T47D (cell line): Measurements from ENCODE around the gene SP3.

ENCODE experiments used
- DNase-seq, 2 experiments: peaks; one replicate each; pipeline versions ENCODE4 v3.0.0 to v3.0.0-alpha.2; 2011 to 2012; ENCODE audit warnings: low read depth in 1 of 2, low spot score in 1 of 2
- JUND ChIP-seq: IDR thresholded peaks from 2 replicates; pipeline ENCODE4 v1.6.1; 2012; ENCODE audit warnings: low read depth
- in situ Hi-C: cut with HindIII; loops from 2 replicates; pipeline ENCODE4 v1.10.0; 2016; ENCODE audit warnings: low sequenced_read_pairs, low pct_unique_long_range_greater_than_20kb

The SP3 gene

DNA sequence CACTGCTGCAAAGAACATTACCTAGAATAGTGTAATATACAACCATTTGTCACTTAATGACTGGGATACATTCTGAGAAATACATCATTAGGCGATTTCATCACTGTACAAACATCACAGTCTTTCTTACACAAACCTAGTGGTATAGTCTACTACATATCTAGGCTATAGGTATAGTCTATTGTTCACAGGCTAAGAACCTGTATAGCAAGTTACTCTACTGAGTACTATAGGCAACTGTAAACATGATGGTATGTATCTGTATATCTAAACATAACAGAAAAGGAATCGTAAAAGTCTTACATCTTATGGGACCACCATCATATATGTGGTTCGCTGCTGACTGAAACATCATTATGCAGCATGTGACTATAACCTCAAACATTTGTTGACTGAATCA, 21.4 kb downstream of the SP3 start:
- in situ Hi-C loops: no loop called here
- no peak for TF ChIP-seq JUND
- DNase-seq: peak in 1 of 2 experiments; percentile 73

DNA sequence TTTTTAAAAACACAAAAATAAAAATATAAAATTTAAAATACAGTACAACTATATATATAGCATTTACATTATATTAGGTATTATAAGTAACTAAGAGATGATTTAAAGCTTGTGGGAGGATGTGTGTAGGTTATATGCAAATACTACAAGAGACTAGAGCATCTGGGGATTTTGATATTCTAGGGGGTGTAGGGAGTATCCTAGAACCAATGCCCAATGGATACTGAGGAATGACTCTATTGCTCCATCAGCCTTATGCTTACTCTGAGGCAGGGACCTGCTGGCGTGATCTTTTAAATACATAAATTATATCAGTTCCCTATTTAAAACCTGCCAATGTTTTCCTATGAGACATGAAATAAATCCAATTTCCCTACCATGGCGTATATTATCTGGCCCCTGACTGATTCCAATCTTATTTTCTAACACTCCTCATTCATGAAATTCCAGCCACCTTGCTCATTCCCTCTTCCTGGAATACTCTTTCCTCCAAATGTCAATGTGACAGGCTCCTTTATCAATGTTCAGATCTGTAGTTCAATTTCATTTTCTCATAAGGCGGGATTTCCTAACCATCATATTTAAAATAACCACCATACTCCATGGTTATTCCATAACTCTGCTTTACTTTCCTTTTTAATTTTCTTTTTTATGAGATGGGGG, 22.2 kb downstream of the SP3 start:
- no peak for TF ChIP-seq JUND
- DNase-seq: no peak
- in situ Hi-C loops: no loop called here

DNA sequence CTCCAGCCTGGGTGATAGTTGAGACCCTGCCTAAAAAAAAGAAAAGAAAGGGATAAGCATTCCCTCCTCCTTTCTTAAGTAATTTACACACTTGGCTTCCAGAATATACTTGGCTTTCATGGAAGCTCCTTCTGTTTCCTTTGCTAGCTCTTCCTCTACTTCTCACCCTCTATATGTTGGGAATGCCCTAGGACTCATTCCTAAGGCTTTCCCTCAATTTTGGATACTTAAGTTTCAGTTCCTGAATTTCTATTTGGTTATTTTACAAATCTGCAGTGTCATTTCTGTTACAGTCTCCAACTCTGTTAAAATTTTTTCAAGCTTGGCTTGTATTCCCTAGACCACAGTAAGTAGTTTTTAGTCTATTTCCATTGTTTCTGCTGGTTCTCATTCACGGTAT, 23.6 kb downstream of the SP3 start:
- in situ Hi-C loops: no loop called here
- no peak for TF ChIP-seq JUND
- DNase-seq: no peak

DNA sequence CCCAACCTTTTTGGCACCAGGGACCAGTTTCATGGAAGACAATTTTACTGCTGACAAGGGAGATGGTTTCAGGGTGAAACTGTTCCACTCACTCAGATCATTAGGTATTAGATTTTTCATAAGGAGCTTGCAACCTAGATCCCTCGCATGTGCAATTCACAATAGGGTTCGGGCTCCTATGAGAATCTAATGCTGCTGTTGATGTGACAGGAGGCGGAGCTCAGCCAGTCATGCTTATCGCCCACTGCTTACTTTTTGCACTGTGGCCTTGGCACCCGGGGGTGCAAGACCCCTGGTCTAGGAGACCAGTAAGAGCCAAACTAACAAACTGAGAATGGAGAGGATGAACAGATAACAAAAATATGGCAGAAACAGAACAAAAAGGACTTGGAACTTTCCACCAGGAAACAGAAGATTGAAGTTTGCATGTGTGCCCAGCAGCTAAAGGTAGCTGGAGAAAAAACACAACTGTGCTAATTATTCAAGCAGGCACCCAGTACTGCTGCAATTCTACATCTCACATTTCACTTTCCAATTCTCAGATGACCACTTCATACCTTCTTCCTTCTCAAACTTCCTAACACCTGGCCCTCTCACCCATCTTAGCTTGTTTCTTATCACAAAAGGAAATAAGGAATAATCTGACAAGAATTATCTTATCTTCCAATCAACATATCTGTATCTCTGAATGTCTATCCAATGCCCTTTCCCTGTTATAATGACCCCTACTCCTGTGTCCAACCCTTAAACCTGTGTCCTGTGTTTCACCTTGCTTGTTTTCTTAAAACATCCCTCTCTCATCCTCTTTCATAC, 24.8 kb downstream of the SP3 start:
- no peak for DNase-seq
- TF ChIP-seq JUND: no peak
- in situ Hi-C loops: no loop called here

DNA sequence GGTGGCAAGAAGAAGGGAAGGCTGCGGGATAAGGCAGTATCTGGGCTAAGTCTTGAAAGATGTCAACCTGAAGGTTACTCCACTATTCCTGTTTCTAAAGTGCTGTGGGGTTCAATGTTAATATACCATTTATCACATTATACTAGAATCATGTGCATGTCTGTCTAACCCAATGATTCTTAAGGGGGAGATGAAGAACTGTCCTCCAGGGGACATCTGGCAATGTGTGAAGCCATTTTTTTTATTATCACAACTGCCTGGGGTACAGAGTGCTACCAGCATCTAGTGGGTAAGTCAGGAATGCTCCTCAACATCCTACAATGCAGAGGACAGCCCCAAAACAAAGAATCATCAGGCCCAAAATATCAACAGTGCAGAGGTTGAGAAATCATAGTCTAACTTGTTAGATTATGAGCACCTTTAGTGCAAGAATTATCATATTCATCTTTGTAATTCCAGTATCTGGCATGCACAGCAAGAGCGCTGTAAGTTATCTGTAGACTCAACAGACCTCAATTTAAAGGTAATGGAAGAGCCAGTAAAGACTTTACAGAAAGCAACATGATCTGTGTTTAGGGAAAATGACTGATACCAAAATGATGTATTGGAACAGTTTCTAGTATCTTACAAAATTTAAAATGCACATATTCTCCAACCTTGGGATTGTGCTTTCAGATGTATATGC, 26.3 kb downstream of the SP3 start:
- no peak for TF ChIP-seq JUND
- in situ Hi-C loops: no loop called here
- DNase-seq: no peak

DNA sequence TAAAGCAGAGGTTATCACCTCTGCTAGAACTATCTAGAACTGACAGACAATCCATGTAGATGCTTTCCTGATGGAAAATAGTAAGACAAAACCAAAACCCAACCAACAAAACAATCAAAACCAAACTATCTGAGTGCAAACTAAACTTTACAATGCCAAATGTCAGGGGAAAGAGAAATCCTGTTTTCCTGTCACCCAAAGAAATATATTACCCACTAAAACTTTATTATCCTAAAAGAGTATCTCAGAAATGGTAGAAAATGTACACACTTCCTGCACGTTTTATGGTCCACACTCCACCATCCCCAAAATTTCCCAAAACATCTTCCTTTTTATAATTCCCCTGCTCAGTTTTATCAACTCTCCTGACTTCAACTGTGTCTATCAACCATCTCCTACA, 29.9 kb downstream of the SP3 start:
- no peak for TF ChIP-seq JUND
- in situ Hi-C loops: no loop called here
- DNase-seq: no peak

DNA sequence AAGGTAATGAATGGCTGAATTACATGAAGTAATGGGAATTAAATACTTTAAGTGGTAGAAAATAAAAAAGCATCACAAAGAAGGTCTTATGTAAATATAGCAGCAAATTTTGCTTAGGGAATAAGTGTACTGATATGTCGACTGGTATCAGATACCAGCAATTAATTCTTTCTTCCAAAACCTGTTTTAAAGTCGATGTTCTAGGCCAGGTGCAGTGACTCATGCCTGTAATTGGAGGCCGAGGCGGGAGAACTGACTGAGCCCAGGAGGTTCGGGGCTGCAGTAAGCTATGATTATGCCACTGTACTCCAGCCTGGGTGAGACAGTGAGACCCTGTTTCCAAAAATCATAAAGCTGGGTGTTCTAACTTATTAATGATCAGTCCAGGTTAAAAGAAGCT, 30.3 kb downstream of the SP3 start:
- in situ Hi-C loops: no loop called here
- DNase-seq: no peak

DNA sequence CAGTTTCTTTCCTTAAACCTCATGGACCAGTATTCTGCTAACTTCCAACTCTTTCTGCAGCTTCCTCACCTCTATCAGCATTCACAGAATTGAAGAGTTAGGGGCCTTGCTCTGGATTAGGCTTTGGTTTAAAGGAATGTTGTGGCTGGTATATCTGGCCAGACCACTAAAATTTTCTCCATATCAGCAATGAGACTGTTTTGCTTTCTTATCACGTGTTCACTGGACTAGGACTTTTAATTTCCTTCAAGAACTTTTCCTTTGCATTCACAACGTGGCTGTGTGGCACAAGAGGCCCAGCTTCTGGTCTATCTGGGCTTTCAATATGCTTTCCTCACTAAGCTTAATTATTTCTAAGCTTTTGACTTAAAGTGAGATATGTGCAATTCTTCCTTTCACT, 33.4 kb downstream of the SP3 start:
- in situ Hi-C loops: no loop called here
- DNase-seq: no peak
- no peak for TF ChIP-seq JUND

More for the DNA sequence above, 30.3 kb downstream of the SP3 start:
- no peak for TF ChIP-seq JUND

DNA sequence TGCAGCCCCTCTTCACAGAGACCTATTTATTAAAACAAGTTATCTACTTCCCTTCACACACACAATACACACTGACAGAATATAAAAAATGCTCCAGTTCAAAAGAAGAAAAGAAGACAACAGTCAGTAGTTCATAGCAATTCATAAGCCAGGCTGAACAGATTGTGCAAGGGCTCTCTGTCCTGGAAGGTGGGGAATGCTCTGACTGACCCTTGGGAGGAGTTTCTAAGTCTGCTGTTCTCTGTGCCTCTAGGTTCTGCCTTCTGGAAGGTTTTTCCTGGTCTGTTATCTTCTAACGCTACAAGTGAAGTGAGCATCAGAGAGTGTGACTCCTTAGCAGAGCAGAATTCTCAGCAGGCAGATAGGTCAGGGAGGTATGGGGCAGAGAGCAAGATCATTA, 35.7 kb downstream of the SP3 start:
- in situ Hi-C loops: no loop called here
- no peak for DNase-seq
- no peak for TF ChIP-seq JUND

DNA sequence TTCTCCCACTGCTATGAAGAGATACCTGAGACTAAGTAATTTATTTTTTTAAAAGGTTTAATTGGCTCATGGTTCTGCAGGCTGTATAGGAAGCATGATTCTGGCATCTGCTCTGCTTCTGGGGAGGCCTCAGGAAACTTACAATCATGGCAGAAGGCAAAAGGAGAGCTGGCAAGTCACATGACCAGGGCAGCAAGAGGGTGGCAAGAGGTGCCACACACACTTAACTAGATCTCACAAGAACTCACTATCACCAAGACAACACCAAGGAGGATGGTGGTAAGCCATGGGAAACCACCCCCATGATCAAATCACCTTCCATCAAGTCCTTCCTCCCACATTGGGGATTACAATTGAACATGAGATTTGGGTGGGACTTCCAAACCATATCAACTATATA, 38.3 kb downstream of the SP3 start:
- TF ChIP-seq JUND: no peak
- in situ Hi-C loops: no loop called here

DNA sequence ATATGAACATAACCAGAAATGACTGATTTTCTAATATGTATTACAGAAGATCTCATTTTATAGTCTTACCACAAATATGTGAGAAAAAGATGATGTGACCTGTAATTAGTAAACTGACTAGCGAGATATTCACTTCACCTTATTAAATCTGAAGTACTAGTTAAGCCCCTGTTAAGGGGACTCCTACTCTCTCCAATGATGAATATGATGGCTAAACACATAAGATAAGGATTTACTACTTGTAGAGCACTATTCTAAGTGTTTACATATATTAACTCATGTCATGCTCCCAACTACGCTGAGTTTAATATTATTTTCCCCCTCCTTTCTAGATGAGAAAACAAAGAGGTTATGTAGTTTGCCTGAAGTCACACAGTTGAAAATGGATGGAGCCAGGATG, 40.9 kb downstream of the SP3 start:
- in situ Hi-C loops: no loop called here
- TF ChIP-seq JUND: no peak
- DNase-seq: no peak

More for the DNA sequence above, 38.3 kb downstream of the SP3 start:
- no peak for DNase-seq

DNA sequence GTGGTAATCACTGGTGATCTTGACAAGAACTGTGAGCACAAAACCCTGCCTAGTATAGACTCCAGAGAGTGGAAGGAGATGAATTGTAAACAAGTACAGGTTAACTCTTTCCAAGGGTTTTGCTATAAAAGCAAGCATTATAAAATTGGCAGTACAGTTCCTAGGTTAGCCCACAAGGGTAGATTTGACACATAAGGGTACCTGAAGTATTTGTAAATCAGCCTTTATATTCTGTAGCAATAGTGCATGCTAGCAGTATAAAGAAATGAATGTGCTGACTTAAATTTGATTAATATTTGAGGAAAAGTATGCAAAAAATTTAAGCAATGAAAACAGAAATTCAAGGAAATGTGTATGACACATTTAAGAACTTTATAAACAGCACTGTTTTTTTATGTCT, 42.4 kb downstream of the SP3 start:
- in situ Hi-C loops: no loop called here
- no peak for TF ChIP-seq JUND
- no peak for DNase-seq

DNA sequence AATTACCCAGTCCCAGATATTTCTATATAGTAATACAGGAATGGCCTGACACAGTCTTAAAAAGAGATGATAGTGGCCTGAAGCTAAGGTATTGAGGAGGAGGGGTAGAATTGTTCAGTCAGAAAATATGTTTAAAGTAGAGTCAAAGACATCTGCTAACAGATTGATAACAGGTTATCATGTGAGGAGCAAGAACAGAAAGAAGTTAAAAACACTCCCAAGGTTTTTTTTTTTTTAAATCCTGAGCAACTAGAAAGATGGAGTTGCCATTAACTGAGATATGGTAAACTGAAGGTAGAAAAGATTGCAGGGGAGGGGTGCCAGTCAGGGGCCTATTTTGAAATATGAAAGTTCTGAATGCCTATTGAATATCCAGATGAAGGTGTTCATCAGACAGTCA, 43.1 kb downstream of the SP3 start:
- no peak for DNase-seq
- TF ChIP-seq JUND: no peak
- in situ Hi-C loops: no loop called here
